Measurements from ENCODE around the gene MCC.

The MCC gene

GRCh38 chr5:113256671-113257452 is 231.4 kb downstream of the MCC start:
- H3K27ac ChIP-seq: peak overlapping the region; percentile 37
- no peak for TF ChIP-seq CTCF (conservative IDR thresholded peaks at IDR 0.05)

GRCh38 chr5:113255579-113256386 is 232.5 kb downstream of the MCC start:
- TF ChIP-seq CTCF (conservative IDR thresholded peaks at IDR 0.05): no peak
- peak overlapping the region; percentile 37 for H3K27ac ChIP-seq

- no peak overlapping the region for H3K27ac ChIP-seq
- no peak for TF ChIP-seq CTCF (conservative IDR thresholded peaks at IDR 0.05)
Measured at GRCh38 chr5:113255105-113255504, 233.1 kb downstream of the MCC start.

GRCh38 chr5:113253037-113253436 is 235.2 kb downstream of the MCC start:
- no peak overlapping the region for H3K27ac ChIP-seq
- TF ChIP-seq CTCF (conservative IDR thresholded peaks at IDR 0.05): no peak

GRCh38 chr5:113252066-113252465 is 236.2 kb downstream of the MCC start:
- TF ChIP-seq CTCF (conservative IDR thresholded peaks at IDR 0.05): no peak
- no peak overlapping the region for H3K27ac ChIP-seq

GRCh38 chr5:113250341-113250953 is 237.8 kb downstream of the MCC start:
- no peak for TF ChIP-seq CTCF (conservative IDR thresholded peaks at IDR 0.05)
- no peak overlapping the region for H3K27ac ChIP-seq

GRCh38 chr5:113249206-113249605 is 239.0 kb downstream of the MCC start:
- no peak overlapping the region for H3K27ac ChIP-seq
- no peak for TF ChIP-seq CTCF (conservative IDR thresholded peaks at IDR 0.05)
